WTC11 (cell line): Measurements from ENCODE around the gene BOLA3. TPM values are rescaled to one million over a fixed set of nuclear protein-coding genes. Genes with fewer than 3 reads are reported as not detected.

Experiments used
- ATAC-seq: fragments of 200-7000 bp; cut with Tn5 transposase; 2 replicates; pipeline ENCODE4 v1.10.0; 2021; ENCODE audit warnings: mild to moderate bottlenecking, moderate library complexity
- CTCF ChIA-PET: fragments of 300-600 bp; sonication (Branson Sonifier 250); formaldehyde crosslinking; loops from one replicate; lab custom pipeline; 2021; ENCODE audit warnings: antibody characterized with exemption; lab: Charles Lee
- POLR2A ChIA-PET: fragments of 350-600 bp; sonication (Branson Sonifier 250); formaldehyde crosslinking; loops from one replicate; lab custom pipeline; 2021; ENCODE audit warnings: antibody characterized with exemption; lab: Charles Lee
- DNase-seq: peaks from one replicate; pipeline ENCODE4 v3.0.0; 2021; ENCODE audit warnings: low spot score
- H3K27ac Mint-ChIP-seq: 2 replicates; pipeline ENCODE4 v1.8.0; 2021; ENCODE audit warnings: mixed read lengths
- H3K27me3 Mint-ChIP-seq: 2 replicates; pipeline ENCODE4 v1.8.0; 2021; ENCODE audit warnings: low read depth, mild to moderate bottlenecking, moderate library complexity, mixed read lengths
- H3K36me3 Mint-ChIP-seq: 2 replicates; pipeline ENCODE4 v1.8.0; 2021; ENCODE audit warnings: mixed read lengths
- H3K4me1 Mint-ChIP-seq: 2 replicates; pipeline ENCODE4 v1.8.0; 2022; ENCODE audit warnings: mixed read lengths
- H3K4me3 Mint-ChIP-seq: 2 replicates; pipeline ENCODE4 v1.8.0; 2021; ENCODE audit warnings: mild to moderate bottlenecking, moderate library complexity, mixed read lengths
- H3K9me3 Mint-ChIP-seq: 2 replicates; pipeline ENCODE4 v1.8.0; 2021; ENCODE audit warnings: mixed read lengths
- CBFB ChIP-seq: sonication (generic); formaldehyde crosslinking; IDR thresholded peaks from 2 replicates; pipeline ENCODE4 v1.8.1; 2022; ENCODE audit warnings: mild to moderate bottlenecking, low read depth, missing genetic modification reagents
- GABPB1 ChIP-seq: sonication (generic); formaldehyde crosslinking; IDR thresholded peaks from 2 replicates; pipeline ENCODE4 v1.8.1; 2023; ENCODE audit warnings: mild to moderate bottlenecking, missing genetic modification reagents
- GRHL2 ChIP-seq: fragments of 250-450 bp; sonication (Bioruptor Pico); IDR thresholded peaks from 2 replicates; pipeline ENCODE4 v1.8.0; 2022; ENCODE audit warnings: mild to moderate bottlenecking, moderate library complexity; ENCODE audit not compliant: insufficient replicate concordance, severe bottlenecking
- IRF2 ChIP-seq: sonication (generic); formaldehyde crosslinking; IDR thresholded peaks from 2 replicates; pipeline ENCODE4 v1.8.0; 2022; ENCODE audit warnings: low read depth, missing genetic modification reagents, borderline replicate concordance
- KAT7 ChIP-seq: sonication (generic); formaldehyde crosslinking; IDR thresholded peaks from 2 replicates; pipeline ENCODE4 v1.8.1; 2023; ENCODE audit warnings: missing genetic modification reagents, mild to moderate bottlenecking, borderline replicate concordance
- MXD4 ChIP-seq: fragments of 250-450 bp; sonication (Bioruptor Pico); IDR thresholded peaks from 2 replicates; pipeline ENCODE4 v1.8.0; 2021; ENCODE audit warnings: mild to moderate bottlenecking, moderate library complexity, borderline replicate concordance
- NFYB ChIP-seq: sonication (generic); formaldehyde crosslinking; conservative IDR thresholded peaks from 2 replicates; pipeline ENCODE4 v1.8.0; 2022; ENCODE audit warnings: low read depth, missing genetic modification reagents
- ZNF138 ChIP-seq: sonication (generic); formaldehyde crosslinking; conservative IDR thresholded peaks from 2 replicates; pipeline ENCODE4 v1.8.1; 2022; ENCODE audit warnings: mild to moderate bottlenecking, moderate library complexity, missing genetic modification reagents
- total RNA-seq: library from RNA; stranded (reverse); gene quantifications from 3 replicates; pipeline ENCODE4 v1.2.3, GENCODE V29; 2021
- TF ChIP-seq, protein P1 (sequence below): sonication (generic); formaldehyde crosslinking; IDR thresholded peaks from 2 replicates; pipeline ENCODE4 v1.8.1; 2022; ENCODE audit warnings: low read depth, missing genetic modification reagents, borderline replicate concordance
- TF ChIP-seq, protein P2 (sequence below): sonication (generic); formaldehyde crosslinking; IDR thresholded peaks from 2 replicates; pipeline ENCODE4 v1.8.1; 2022; ENCODE audit warnings: mild to moderate bottlenecking, moderate library complexity, missing genetic modification reagents
- TF ChIP-seq, protein P3 (sequence below): sonication (generic); formaldehyde crosslinking; IDR thresholded peaks from 2 replicates; pipeline ENCODE4 v1.8.1; 2023; ENCODE audit warnings: mild to moderate bottlenecking, missing genetic modification reagents
- TF ChIP-seq, protein P4 (sequence below): sonication (generic); formaldehyde crosslinking; IDR thresholded peaks from 2 replicates; pipeline ENCODE4 v1.8.1; 2023; ENCODE audit warnings: mild to moderate bottlenecking, moderate library complexity, missing genetic modification reagents
- TF ChIP-seq, protein P5 (sequence below): sonication (generic); formaldehyde crosslinking; conservative IDR thresholded peaks from 2 replicates; pipeline ENCODE4 v1.8.1; 2023; ENCODE audit warnings: mild to moderate bottlenecking, low read depth, missing genetic modification reagents, moderate library complexity
- TF ChIP-seq, protein P6 (sequence below): sonication (generic); formaldehyde crosslinking; IDR thresholded peaks from 2 replicates; pipeline ENCODE4 v1.8.1; 2023; ENCODE audit warnings: mild to moderate bottlenecking, missing genetic modification reagents, borderline replicate concordance
- TF ChIP-seq, protein P7 (sequence below): sonication (generic); formaldehyde crosslinking; IDR thresholded peaks from 2 replicates; pipeline ENCODE4 v1.8.0; 2022; ENCODE audit warnings: mild to moderate bottlenecking, missing genetic modification reagents

The BOLA3 gene
- total RNA-seq, 1 experiment from 2014 or later: 58.2 TPM

DNA sequence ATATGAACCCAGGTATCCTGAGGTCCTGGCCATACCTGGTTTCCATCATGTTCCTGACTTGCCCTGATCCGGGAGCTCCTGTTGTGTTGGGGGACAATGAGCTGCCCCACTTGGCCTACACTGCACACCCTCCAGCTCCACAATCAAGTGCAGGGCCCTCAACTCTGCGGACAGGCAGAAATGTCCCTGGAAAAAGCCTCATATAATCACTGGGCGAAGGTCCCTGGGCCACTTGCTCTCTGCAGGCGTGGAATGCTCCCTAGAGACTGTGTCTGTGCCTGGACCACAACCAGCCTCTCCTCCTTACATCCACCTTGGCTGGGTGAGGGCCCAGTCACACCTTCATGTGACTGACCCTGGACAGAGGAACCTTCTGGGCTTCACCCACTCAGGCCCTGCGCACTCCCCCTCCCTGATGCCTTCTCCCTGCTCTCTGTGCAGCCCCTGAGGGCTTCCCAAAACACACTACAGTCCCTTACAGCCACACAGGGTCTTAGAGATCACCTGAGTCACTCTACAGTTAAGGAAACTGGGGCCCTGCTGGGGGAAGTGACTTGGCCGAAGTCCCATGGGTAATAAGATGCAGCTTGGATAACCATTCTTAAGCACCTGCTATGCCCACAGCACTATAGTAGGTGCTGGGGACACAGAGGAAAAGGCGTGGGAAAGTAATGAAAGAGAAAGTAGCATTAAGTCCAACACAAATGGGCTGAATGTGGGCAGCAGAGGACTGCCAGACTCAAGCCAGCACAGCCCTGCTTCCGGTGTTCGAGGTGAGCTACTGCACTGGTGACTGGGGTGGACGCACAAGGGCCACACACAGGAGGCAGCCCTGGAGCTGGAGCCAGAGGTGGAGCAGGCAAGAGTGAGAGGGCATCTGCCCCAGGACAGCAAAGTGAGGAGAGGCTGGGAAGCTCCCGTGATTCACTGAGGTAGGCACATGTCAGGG, 9.8 kb downstream of the BOLA3 start (continued):
- TF ChIP-seq, protein P1, sequence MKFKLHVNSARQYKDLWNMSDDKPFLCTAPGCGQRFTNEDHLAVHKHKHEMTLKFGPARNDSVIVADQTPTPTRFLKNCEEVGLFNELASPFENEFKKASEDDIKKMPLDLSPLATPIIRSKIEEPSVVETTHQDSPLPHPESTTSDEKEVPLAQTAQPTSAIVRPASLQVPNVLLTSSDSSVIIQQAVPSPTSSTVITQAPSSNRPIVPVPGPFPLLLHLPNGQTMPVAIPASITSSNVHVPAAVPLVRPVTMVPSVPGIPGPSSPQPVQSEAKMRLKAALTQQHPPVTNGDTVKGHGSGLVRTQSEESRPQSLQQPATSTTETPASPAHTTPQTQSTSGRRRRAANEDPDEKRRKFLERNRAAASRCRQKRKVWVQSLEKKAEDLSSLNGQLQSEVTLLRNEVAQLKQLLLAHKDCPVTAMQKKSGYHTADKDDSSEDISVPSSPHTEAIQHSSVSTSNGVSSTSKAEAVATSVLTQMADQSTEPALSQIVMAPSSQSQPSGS (CRISPR knock-in tag): no peak
- TF ChIP-seq, protein P2, sequence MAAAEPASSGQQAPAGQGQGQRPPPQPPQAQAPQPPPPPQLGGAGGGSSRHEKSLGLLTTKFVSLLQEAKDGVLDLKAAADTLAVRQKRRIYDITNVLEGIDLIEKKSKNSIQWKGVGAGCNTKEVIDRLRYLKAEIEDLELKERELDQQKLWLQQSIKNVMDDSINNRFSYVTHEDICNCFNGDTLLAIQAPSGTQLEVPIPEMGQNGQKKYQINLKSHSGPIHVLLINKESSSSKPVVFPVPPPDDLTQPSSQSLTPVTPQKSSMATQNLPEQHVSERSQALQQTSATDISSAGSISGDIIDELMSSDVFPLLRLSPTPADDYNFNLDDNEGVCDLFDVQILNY (CRISPR knock-in tag): no peak
- TF ChIP-seq, protein P3, sequence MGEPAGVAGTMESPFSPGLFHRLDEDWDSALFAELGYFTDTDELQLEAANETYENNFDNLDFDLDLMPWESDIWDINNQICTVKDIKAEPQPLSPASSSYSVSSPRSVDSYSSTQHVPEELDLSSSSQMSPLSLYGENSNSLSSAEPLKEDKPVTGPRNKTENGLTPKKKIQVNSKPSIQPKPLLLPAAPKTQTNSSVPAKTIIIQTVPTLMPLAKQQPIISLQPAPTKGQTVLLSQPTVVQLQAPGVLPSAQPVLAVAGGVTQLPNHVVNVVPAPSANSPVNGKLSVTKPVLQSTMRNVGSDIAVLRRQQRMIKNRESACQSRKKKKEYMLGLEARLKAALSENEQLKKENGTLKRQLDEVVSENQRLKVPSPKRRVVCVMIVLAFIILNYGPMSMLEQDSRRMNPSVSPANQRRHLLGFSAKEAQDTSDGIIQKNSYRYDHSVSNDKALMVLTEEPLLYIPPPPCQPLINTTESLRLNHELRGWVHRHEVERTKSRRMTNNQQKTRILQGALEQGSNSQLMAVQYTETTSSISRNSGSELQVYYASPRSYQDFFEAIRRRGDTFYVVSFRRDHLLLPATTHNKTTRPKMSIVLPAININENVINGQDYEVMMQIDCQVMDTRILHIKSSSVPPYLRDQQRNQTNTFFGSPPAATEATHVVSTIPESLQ: no peak
- TF ChIP-seq KAT7: no peak

DNA sequence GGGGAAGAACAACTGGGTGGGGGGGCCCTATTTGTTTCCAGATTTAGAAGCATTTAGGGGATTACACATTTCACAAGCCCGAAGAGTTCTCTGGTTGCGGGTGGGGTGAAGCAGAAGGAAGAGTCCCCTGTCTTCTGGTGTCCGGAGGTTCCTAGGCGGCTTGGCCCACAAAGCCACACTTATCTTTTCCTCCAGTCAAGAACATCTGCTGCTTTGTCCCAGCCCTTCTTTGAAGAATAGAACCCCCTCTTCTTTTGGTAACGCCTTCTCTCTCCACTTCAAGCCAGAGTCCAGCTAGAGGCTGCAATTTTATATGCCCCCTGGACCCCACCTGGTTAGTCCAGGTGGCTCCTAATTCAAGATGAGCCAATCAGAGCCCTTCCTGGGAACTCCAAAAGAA, 15.8 kb downstream of the BOLA3 start:
- DNase-seq: no peak
- ChIA-PET POLR2A (no interaction called here), CTCF (no interaction called here)
- TF ChIP-seq, protein P4, sequence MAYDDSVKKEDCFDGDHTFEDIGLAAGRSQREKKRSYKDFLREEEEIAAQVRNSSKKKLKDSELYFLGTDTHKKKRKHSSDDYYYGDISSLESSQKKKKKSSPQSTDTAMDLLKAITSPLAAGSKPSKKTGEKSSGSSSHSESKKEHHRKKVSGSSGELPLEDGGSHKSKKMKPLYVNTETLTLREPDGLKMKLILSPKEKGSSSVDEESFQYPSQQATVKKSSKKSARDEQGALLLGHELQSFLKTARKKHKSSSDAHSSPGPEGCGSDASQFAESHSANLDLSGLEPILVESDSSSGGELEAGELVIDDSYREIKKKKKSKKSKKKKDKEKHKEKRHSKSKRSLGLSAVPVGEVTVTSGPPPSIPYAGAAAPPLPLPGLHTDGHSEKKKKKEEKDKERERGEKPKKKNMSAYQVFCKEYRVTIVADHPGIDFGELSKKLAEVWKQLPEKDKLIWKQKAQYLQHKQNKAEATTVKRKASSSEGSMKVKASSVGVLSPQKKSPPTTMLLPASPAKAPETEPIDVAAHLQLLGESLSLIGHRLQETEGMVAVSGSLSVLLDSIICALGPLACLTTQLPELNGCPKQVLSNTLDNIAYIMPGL (CRISPR knock-in tag): no peak
- TF ChIP-seq CBFB: no peak
- no peak for TF ChIP-seq IRF2
- TF ChIP-seq GABPB1 (CRISPR knock-in tag): no peak
- TF ChIP-seq, all 79 proteins: peak for 0
- H3K4me3 Mint-ChIP-seq: no peak overlapping the region
- H3K27me3 Mint-ChIP-seq: peaks cover 10% of the 10 kb centered on the region; the same call in 1 of the 2 replicates
- H3K9me3 Mint-ChIP-seq: no peaks in the 10 kb centered on the region
- H3K27ac Mint-ChIP-seq: no peak overlapping the region
- peaks cover 11% of the 10 kb centered on the region for H3K36me3 Mint-ChIP-seq
- no peak for ATAC-seq
- no peaks in the 10 kb centered on the region for H3K4me1 Mint-ChIP-seq

DNA sequence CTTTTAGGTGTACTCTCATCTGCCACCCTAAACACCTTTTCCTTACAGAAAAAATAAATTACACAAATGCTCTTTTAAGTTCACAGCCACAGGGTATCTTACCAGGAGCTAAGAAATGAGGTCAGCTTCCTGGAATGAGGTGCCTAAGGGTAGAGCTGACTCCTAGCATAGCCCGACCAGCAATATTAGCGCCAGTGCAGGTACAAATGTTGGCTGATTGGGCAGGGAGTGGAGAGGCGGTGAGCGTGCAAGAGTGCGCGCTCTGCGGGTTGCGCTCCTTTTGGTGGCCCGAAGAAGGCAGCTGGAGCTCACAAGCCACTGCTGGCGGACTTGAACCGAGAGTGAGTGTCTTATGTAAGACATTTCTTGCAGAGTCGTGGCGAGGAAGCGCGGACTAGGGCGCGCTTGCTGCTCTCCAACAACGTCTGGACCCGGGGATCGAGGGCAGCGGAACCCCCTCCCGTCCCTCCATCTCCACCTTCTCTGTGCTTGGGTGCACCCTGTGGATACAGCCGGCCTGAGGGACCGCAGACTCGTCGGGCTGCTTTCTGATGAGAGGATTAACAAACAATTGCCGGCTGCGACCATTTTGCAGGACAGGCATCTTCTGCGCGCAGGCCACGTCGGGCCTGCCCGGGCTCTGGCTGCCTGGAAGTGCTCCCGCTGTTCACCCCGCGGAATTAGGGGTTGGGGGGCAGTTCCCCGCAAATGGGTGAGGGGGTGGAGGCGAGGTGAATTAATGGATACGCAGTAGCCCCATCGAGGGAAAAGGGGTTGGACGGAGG, 17.3 kb downstream of the BOLA3 start:
- ATAC-seq (peak; percentile 32; the same call in 1 of the 2 replicates), DNase-seq (no peak)
- no peak overlapping the region for H3K27ac Mint-ChIP-seq
- no peaks in the 10 kb centered on the region for H3K4me1 Mint-ChIP-seq
- POLR2A ChIA-PET: no interaction called here
- H3K27me3 Mint-ChIP-seq: peaks cover 15% of the 10 kb centered on the region; the same call in 1 of the 2 replicates
- H3K9me3 Mint-ChIP-seq: no peaks in the 10 kb centered on the region
- H3K4me3 Mint-ChIP-seq: no peak overlapping the region
- H3K36me3 Mint-ChIP-seq: peaks cover 11% of the 10 kb centered on the region
- CTCF ChIA-PET: interaction anchor here (0.9 kb wide), 1 partner anchor 9 kb away, joined by 4 read pairs; no protein-coding TSS in a partner anchor
- TF ChIP-seq, protein P5, sequence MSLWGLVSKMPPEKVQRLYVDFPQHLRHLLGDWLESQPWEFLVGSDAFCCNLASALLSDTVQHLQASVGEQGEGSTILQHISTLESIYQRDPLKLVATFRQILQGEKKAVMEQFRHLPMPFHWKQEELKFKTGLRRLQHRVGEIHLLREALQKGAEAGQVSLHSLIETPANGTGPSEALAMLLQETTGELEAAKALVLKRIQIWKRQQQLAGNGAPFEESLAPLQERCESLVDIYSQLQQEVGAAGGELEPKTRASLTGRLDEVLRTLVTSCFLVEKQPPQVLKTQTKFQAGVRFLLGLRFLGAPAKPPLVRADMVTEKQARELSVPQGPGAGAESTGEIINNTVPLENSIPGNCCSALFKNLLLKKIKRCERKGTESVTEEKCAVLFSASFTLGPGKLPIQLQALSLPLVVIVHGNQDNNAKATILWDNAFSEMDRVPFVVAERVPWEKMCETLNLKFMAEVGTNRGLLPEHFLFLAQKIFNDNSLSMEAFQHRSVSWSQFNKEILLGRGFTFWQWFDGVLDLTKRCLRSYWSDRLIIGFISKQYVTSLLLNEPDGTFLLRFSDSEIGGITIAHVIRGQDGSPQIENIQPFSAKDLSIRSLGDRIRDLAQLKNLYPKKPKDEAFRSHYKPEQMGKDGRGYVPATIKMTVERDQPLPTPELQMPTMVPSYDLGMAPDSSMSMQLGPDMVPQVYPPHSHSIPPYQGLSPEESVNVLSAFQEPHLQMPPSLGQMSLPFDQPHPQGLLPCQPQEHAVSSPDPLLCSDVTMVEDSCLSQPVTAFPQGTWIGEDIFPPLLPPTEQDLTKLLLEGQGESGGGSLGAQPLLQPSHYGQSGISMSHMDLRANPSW: no peak
- TF ChIP-seq GABPB1 (CRISPR knock-in tag) (no peak), MXD4 (CRISPR knock-in tag) (no peak), NFYB (CRISPR knock-in tag) (no peak), GRHL2 (no peak), ZNF138 (CRISPR knock-in tag) (no peak)
- TF ChIP-seq, protein P6, sequence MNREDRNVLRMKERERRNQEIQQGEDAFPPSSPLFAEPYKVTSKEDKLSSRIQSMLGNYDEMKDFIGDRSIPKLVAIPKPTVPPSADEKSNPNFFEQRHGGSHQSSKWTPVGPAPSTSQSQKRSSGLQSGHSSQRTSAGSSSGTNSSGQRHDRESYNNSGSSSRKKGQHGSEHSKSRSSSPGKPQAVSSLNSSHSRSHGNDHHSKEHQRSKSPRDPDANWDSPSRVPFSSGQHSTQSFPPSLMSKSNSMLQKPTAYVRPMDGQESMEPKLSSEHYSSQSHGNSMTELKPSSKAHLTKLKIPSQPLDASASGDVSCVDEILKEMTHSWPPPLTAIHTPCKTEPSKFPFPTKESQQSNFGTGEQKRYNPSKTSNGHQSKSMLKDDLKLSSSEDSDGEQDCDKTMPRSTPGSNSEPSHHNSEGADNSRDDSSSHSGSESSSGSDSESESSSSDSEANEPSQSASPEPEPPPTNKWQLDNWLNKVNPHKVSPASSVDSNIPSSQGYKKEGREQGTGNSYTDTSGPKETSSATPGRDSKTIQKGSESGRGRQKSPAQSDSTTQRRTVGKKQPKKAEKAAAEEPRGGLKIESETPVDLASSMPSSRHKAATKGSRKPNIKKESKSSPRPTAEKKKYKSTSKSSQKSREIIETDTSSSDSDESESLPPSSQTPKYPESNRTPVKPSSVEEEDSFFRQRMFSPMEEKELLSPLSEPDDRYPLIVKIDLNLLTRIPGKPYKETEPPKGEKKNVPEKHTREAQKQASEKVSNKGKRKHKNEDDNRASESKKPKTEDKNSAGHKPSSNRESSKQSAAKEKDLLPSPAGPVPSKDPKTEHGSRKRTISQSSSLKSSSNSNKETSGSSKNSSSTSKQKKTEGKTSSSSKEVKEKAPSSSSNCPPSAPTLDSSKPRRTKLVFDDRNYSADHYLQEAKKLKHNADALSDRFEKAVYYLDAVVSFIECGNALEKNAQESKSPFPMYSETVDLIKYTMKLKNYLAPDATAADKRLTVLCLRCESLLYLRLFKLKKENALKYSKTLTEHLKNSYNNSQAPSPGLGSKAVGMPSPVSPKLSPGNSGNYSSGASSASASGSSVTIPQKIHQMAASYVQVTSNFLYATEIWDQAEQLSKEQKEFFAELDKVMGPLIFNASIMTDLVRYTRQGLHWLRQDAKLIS (CRISPR knock-in tag): no peak
- TF ChIP-seq, protein P7, sequence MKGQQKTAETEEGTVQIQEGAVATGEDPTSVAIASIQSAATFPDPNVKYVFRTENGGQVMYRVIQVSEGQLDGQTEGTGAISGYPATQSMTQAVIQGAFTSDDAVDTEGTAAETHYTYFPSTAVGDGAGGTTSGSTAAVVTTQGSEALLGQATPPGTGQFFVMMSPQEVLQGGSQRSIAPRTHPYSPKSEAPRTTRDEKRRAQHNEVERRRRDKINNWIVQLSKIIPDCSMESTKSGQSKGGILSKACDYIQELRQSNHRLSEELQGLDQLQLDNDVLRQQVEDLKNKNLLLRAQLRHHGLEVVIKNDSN: no peak
